Cardiac muscle cell (in vitro differentiated cells and primary cell): ENCODE data around the gene CST9. TPM values are rescaled to one million over a fixed set of nuclear protein-coding genes. Genes with fewer than 3 reads are reported as not detected.

ENCODE experiments used
- DNase-seq, 2 donors: peaks; one replicate each; pipeline versions ENCODE4 v3.0.0 to v3.0.0-alpha.2; 2010 to 2017; ENCODE audit warnings: low read depth in 1 of 2, low spot score in 1 of 2
- H3K27ac ChIP-seq: fragments of 200-600 bp; sonication (generic); 2 replicates; pipeline ENCODE4 v1.5.1; 2016
- H3K27me3 ChIP-seq: fragments of 200-600 bp; sonication (generic); 2 replicates; pipeline ENCODE4 v1.6.0; 2016; ENCODE audit warnings: control low read depth
- H3K36me3 ChIP-seq: fragments of 200-600 bp; sonication (generic); 2 replicates; pipeline ENCODE4 v1.5.1; 2016; ENCODE audit warnings: control low read depth
- H3K4me1 ChIP-seq: fragments of 200-600 bp; sonication (generic); 2 replicates; pipeline ENCODE4 v1.8.1; 2017; ENCODE audit warnings: low read depth, mild to moderate bottlenecking, mixed run types
- H3K4me3 ChIP-seq: fragments of 200-600 bp; sonication (generic); 2 replicates; pipeline ENCODE4 v1.5.1; 2016; ENCODE audit warnings: mild to moderate bottlenecking
- H3K9me3 ChIP-seq: fragments of 200-600 bp; sonication (generic); 2 replicates; pipeline ENCODE4 v1.5.1; 2017; ENCODE audit warnings: low read depth, mild to moderate bottlenecking, control low read depth
- polyA plus RNA-seq: library from polyadenylated mRNA; unstranded; fragments of >200 nt; fragmentation: Nextera tagmentation; extraction: Ambion mirVana; gene quantifications from 2 replicates; pipeline ENCODE4 v1.2.1, GENCODE V29; 2016
- total RNA-seq: library from RNA; depleted of rRNA; stranded (reverse); fragments of >200 nt; gene quantifications from 2 replicates; pipeline ENCODE4 v1.2.3, GENCODE V29; 2016
- TF ChIP-seq, protein P1 (sequence below): IDR thresholded peaks from 2 replicates; pipeline ENCODE4 v1.5.1; 2012; ENCODE audit warnings: low read depth, mild to moderate bottlenecking, low read length

CST9 gene
- total and polyA plus RNA-seq, 2 experiments from 2014 or later: not detected

GRCh38 chr20:23640671-23641667, 35.3 kb upstream of the CST9 start:
- H3K4me3 ChIP-seq: no peak overlapping the region
- TF ChIP-seq, protein P1, sequence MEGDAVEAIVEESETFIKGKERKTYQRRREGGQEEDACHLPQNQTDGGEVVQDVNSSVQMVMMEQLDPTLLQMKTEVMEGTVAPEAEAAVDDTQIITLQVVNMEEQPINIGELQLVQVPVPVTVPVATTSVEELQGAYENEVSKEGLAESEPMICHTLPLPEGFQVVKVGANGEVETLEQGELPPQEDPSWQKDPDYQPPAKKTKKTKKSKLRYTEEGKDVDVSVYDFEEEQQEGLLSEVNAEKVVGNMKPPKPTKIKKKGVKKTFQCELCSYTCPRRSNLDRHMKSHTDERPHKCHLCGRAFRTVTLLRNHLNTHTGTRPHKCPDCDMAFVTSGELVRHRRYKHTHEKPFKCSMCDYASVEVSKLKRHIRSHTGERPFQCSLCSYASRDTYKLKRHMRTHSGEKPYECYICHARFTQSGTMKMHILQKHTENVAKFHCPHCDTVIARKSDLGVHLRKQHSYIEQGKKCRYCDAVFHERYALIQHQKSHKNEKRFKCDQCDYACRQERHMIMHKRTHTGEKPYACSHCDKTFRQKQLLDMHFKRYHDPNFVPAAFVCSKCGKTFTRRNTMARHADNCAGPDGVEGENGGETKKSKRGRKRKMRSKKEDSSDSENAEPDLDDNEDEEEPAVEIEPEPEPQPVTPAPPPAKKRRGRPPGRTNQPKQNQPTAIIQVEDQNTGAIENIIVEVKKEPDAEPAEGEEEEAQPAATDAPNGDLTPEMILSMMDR: no peak
- H3K27ac ChIP-seq: no peak overlapping the region
- H3K36me3 ChIP-seq: no peaks in the 10 kb centered on the region
- H3K4me1 ChIP-seq: no peaks in the 10 kb centered on the region
- H3K9me3 ChIP-seq: no peaks in the 10 kb centered on the region
- no peaks in the 10 kb centered on the region for H3K27me3 ChIP-seq
- DNase-seq: no peak

DNA sequence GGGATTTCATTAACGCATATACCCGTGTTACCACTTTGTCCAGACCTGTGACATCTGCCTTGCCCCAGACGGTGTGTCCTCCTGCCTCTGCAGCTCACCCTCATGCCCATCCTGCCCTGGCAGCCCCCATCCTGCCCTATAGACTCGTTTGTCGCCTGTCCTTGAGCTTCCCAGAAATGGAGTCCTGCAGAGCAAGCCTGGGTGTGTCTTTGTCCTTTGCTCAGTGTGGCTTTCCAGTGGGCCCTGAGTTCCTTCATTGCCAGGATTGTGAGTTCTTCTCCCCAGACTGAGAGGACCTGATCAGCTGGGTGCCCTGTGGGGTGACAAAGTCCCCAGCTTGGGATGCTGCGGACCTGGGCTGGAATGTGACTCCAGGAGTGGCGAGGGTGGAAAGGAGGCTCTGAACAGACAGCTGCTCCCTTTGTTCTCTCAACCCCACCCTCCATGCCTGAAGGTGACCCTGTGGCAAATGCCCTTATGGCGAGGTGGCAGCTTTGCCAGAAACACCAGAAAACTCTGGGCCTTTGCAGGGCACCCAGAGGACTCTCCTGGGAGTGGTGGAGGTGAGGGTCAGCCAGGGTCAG, 34.4 kb upstream of the CST9 start:
- no peak overlapping the region for H3K4me3 ChIP-seq
- no peaks in the 10 kb centered on the region for H3K9me3 ChIP-seq
- no peaks in the 10 kb centered on the region for H3K4me1 ChIP-seq
- no peaks in the 10 kb centered on the region for H3K36me3 ChIP-seq
- TF ChIP-seq, protein P1: no peak
- no peak overlapping the region for H3K27ac ChIP-seq
- no peak for DNase-seq
- no peaks in the 10 kb centered on the region for H3K27me3 ChIP-seq

DNA sequence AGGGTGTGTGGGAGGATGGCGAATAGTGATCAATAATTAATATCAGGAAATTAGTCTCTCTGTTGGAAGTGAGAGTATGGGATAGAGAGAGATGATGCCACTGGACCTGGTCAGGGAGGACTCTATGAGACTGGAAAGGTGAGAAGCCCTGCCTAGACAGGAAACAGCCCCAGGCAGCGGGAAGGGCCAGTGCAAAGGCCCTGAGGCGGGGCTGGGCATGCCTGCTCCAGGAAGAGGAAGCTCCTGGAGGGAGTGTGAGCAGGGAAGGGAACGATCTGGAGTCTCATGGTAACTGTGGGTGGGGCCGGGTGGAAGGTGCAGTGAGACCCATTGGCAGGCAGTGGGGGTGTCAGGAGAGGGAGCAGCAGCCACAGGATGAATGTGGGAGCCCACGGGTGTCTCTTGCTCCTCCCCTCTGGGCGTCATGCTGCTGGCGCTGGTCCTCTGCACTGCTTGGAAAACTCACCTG, 33.8 kb upstream of the CST9 start:
- no peak for DNase-seq
- no peaks in the 10 kb centered on the region for H3K27me3 ChIP-seq
- H3K9me3 ChIP-seq: no peaks in the 10 kb centered on the region
- H3K27ac ChIP-seq: no peak overlapping the region
- H3K4me1 ChIP-seq: no peaks in the 10 kb centered on the region
- H3K4me3 ChIP-seq: no peak overlapping the region
- no peaks in the 10 kb centered on the region for H3K36me3 ChIP-seq
- TF ChIP-seq, protein P1: no peak

DNA sequence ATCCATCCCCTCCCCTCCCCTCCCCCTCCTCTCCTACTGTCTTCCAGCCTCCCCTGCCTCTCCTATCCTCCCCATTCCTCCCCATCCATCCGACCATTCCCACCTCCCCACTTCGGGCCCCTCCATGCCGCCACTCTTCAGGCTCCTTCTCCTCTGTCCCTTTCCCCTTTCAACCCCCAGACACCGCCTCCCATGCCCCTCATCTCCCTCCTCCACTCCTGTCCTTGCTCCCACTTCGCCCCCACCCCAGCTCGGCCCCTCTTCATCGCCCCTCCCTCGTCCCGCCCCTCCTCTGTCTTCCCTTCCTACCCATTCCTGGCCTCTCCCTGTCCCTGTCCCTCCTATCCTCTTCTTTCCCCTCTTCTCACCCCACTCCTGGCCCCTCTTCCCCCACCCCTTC, 32.6 kb upstream of the CST9 start:
- Histone ChIP-seq H3K4me1 (no peaks in the 10 kb centered on the region), H3K9me3 (no peaks in the 10 kb centered on the region), H3K4me3 (no peak overlapping the region), H3K27me3 (no peaks in the 10 kb centered on the region), H3K27ac (no peak overlapping the region), H3K36me3 (no peaks in the 10 kb centered on the region)
- DNase-seq: no peak
- TF ChIP-seq, protein P1: no peak

- no peak within 1 kb of the TSS for H3K27ac ChIP-seq
These were observed 31.8 kb upstream of the CST9 start, which contains the start of gene CST3 for GRCh38 chr20:23637282-23638221. TSS of gene CST3 (minus strand) at chr20:23637955. CDS start at chr20:23637862, 93 bp downstream.

More at GRCh38 chr20:23637282-23638221, 31.8 kb upstream of the CST9 start, which contains the start of gene CST3:
- Histone ChIP-seq H3K9me3 (no peaks in the 10 kb centered on the region), H3K4me1 (no peaks in the 10 kb centered on the region), H3K27me3 (no peaks in the 10 kb centered on the region), H3K4me3 (peak within 1 kb of the TSS; percentile 70), H3K36me3 (no peaks in the 10 kb centered on the region)
- TF ChIP-seq, protein P1: no peak
- peak; percentile 85 to 94 for DNase-seq
